HEK293T (cell line): ENCODE data around the gene ERGIC2.
A peak's percentile ranks its signal among the peaks of the same experiment; 100 is the strongest.

Source experiments
- CTCF ChIA-PET: fragments of 350-600 bp; formaldehyde crosslinking; extraction: SDS; loops from one replicate; lab custom pipeline; 2021; ENCODE audit warnings: antibody characterized with exemption, inconsistent platforms; lab: Yijun Ruan, JAX
- POLR2A ChIA-PET: fragments of 350-600 bp; formaldehyde crosslinking; extraction: SDS; loops from one replicate; lab custom pipeline; 2020; ENCODE audit warnings: antibody characterized with exemption, inconsistent platforms; lab: Yijun Ruan, JAX
- DNase-seq: peaks from one replicate; pipeline ENCODE4 v3.0.0; 2012; ENCODE audit warnings: mixed read lengths; ENCODE audit errors: extremely low spot score
- ARNT ChIP-seq: fragments of 450-650 bp; IDR thresholded peaks from 2 replicates; pipeline ENCODE4 v1.6.1; 2017; ENCODE audit warnings: mild to moderate bottlenecking
- BHLHE40 ChIP-seq: fragments of 450-650 bp; IDR thresholded peaks from 2 replicates; pipeline ENCODE4 v1.6.1; 2016; ENCODE audit warnings: mild to moderate bottlenecking, moderate library complexity, borderline replicate concordance
- CTBP1 ChIP-seq: fragments of 450-650 bp; IDR thresholded peaks from 2 replicates; pipeline ENCODE4 v1.6.1; 2016; ENCODE audit warnings: borderline replicate concordance
- ELF4 ChIP-seq: fragments of 450-650 bp; IDR thresholded peaks from 2 replicates; pipeline ENCODE4 v1.6.1; 2017; ENCODE audit warnings: antibody characterized with exemption
- FOXA1 ChIP-seq: fragments of 450-650 bp; IDR thresholded peaks from 2 replicates; pipeline ENCODE4 v1.6.1; 2016; ENCODE audit warnings: mild to moderate bottlenecking
- FOXK2 ChIP-seq: fragments of 450-650 bp; IDR thresholded peaks from 2 replicates; pipeline ENCODE4 v1.6.1; 2016; ENCODE audit warnings: mild to moderate bottlenecking
- FOXM1 ChIP-seq: fragments of 450-650 bp; IDR thresholded peaks from 2 replicates; pipeline ENCODE4 v1.6.1; 2017; ENCODE audit warnings: mild to moderate bottlenecking, borderline replicate concordance
- HDGF ChIP-seq: fragments of 450-650 bp; IDR thresholded peaks from 2 replicates; pipeline ENCODE4 v1.6.1; 2017; ENCODE audit warnings: antibody characterized with exemption, borderline replicate concordance
- L3MBTL2 ChIP-seq: fragments of 450-650 bp; conservative IDR thresholded peaks from 2 replicates; pipeline ENCODE4 v1.6.1; 2016; ENCODE audit warnings: mild to moderate bottlenecking
- LEF1 ChIP-seq: fragments of 450-650 bp; IDR thresholded peaks from 2 replicates; pipeline ENCODE4 v1.6.1; 2017; ENCODE audit warnings: mild to moderate bottlenecking, borderline replicate concordance
- NFRKB ChIP-seq: fragments of 450-650 bp; IDR thresholded peaks from 2 replicates; pipeline ENCODE4 v1.6.1; 2016; ENCODE audit warnings: mild to moderate bottlenecking, moderate library complexity
- PKNOX1 ChIP-seq: fragments of 450-650 bp; IDR thresholded peaks from 2 replicates; pipeline ENCODE4 v1.6.1; 2016
- SP1 ChIP-seq: fragments of 450-650 bp; IDR thresholded peaks from 2 replicates; pipeline ENCODE4 v1.6.1; 2017
- SUZ12 ChIP-seq: fragments of 450-650 bp; IDR thresholded peaks from 2 replicates; pipeline ENCODE4 v1.6.1; 2016; ENCODE audit warnings: mild to moderate bottlenecking
- TARDBP ChIP-seq: fragments of 450-650 bp; IDR thresholded peaks from 2 replicates; pipeline ENCODE4 v1.6.1; 2016
- ZNF384 ChIP-seq: fragments of 450-650 bp; IDR thresholded peaks from 2 replicates; pipeline ENCODE4 v1.6.1; 2016

ERGIC2 gene

GRCh38 chr12:29374913-29375312 is 6.1 kb downstream of the ERGIC2 start:
- DNase-seq = no peak
- no peak for TF ChIP-seq FOXK2
- no peak for TF ChIP-seq NFRKB
- TF ChIP-seq FOXA1 = no peak
- no peak for TF ChIP-seq ZNF384
- TF ChIP-seq CTBP1 = no peak
- no peak for TF ChIP-seq SP1
- no peak for TF ChIP-seq FOXM1
- TF ChIP-seq TARDBP = no peak
- no peak for TF ChIP-seq HDGF
- no peak for TF ChIP-seq ELF4
- TF ChIP-seq LEF1 = no peak
- no peak for TF ChIP-seq ARNT
- no peak for TF ChIP-seq SUZ12
- no peak for TF ChIP-seq BHLHE40
- TF ChIP-seq L3MBTL2 = no peak
- TF ChIP-seq PKNOX1 = no peak
- POLR2A ChIA-PET = no interaction called here
- CTCF ChIA-PET = no interaction called here

GRCh38 chr12:29374012-29374411 is 7.0 kb downstream of the ERGIC2 start:
- POLR2A ChIA-PET = no interaction called here
- TF ChIP-seq TARDBP (no peak), HDGF (no peak), FOXK2 (no peak), L3MBTL2 (no peak), CTBP1 (no peak), SUZ12 (no peak), FOXM1 (no peak), LEF1 (no peak), PKNOX1 (no peak), BHLHE40 (no peak)
- no peak for DNase-seq
- CTCF ChIA-PET = no interaction called here

GRCh38 chr12:29365091-29365490 is 15.9 kb downstream of the ERGIC2 start:
- ChIA-PET CTCF (no interaction called here), POLR2A (no interaction called here)
- TF ChIP-seq TARDBP (no peak), LEF1 (no peak), ELF4 (no peak), FOXM1 (no peak), PKNOX1 (no peak), FOXK2 (no peak), CTBP1 (no peak), SUZ12 (no peak)
- DNase-seq = no peak

- ChIA-PET POLR2A (no interaction called here), CTCF (no interaction called here)
- TF ChIP-seq HDGF = no peak
- TF ChIP-seq NFRKB = no peak
- TF ChIP-seq TARDBP = no peak
- TF ChIP-seq ARNT = no peak
- TF ChIP-seq FOXA1 = no peak
- TF ChIP-seq LEF1 = no peak
- no peak for TF ChIP-seq L3MBTL2
- TF ChIP-seq CTBP1 = no peak
- TF ChIP-seq ELF4 = no peak
- no peak for TF ChIP-seq ZNF384
- no peak for TF ChIP-seq SUZ12
- no peak for TF ChIP-seq SP1
- TF ChIP-seq FOXK2 = no peak
- no peak for DNase-seq
These were observed 26.0 kb downstream of the ERGIC2 start for GRCh38 chr12:29354954-29355353.

GRCh38 chr12:29350080-29350479 is 30.9 kb downstream of the ERGIC2 start:
- TF ChIP-seq FOXM1 = no peak
- TF ChIP-seq SP1 = no peak
- TF ChIP-seq LEF1 = no peak
- no peak for TF ChIP-seq L3MBTL2
- TF ChIP-seq PKNOX1 = no peak
- no peak for TF ChIP-seq ELF4
- no peak for TF ChIP-seq ZNF384
- no peak for TF ChIP-seq FOXA1
- ChIA-PET CTCF (no interaction called here), POLR2A (no interaction called here)
- DNase-seq = peak; percentile 4

- ChIA-PET POLR2A (no interaction called here), CTCF (interaction anchor here (0.6 kb wide), 1 partner anchor 944 kb away, joined by 3 read pairs; no protein-coding TSS in a partner anchor)
- no peak for TF ChIP-seq ZNF384
- no peak for TF ChIP-seq SUZ12
- DNase-seq = no peak
These were observed 34.1 kb downstream of the ERGIC2 start for GRCh38 chr12:29346769-29347421.
